Fibroblast of lung (primary cell): ENCODE measurements around the gene VAV2. TPM values are rescaled to one million over a fixed set of nuclear protein-coding genes. Genes with fewer than 3 reads are reported as not detected.

Experiments
- DNase-seq, 2 donors: peaks; one replicate each; pipeline versions ENCODE4 v3.0.0 to v3.0.0-alpha.2; 2010; ENCODE audit warnings: low read depth in 2 of 2
- H2AFZ ChIP-seq: 2 replicates; pipeline ENCODE4 v1.5.1; 2012; ENCODE audit warnings: low read length, control low read depth, inconsistent platforms
- H3K27ac ChIP-seq: 2 replicates; pipeline ENCODE4 v1.5.1; 2011; ENCODE audit warnings: low read length, control low read depth; ENCODE audit not compliant: insufficient read depth
- H3K27me3 ChIP-seq: 2 replicates; pipeline ENCODE4 v1.5.1; 2011; ENCODE audit warnings: mild to moderate bottlenecking, low read length; ENCODE audit not compliant: control insufficient read depth, insufficient read depth
- H3K36me3 ChIP-seq: 2 replicates; pipeline ENCODE4 v1.5.1; 2011; ENCODE audit warnings: low read length; ENCODE audit not compliant: control insufficient read depth, insufficient read depth
- H3K4me1 ChIP-seq: 2 replicates; pipeline ENCODE4 v1.5.1; 2011; ENCODE audit warnings: low read length; ENCODE audit not compliant: control insufficient read depth, insufficient read depth; ENCODE audit errors: extremely low read depth
- H3K4me2 ChIP-seq: 2 replicates; pipeline ENCODE4 v1.5.1; 2011; ENCODE audit warnings: low read length, control low read depth; ENCODE audit not compliant: insufficient read depth; ENCODE audit errors: extremely low read depth
- H3K4me3 ChIP-seq, 4 experiments: fragments of 200-600 bp in 1 of 4; sonication (generic) in 1 of 4; replicated peaks in 1 of 4; 2 replicates each; pipeline ENCODE4 v1.5.1; 2011 to 2016; ENCODE audit warnings: low read length in 4 of 4, low read depth in 3 of 4, mild to moderate bottlenecking in 3 of 4, control low read depth in 2 of 4, inconsistent platforms in 1 of 4, mixed read lengths in 1 of 4; ENCODE audit not compliant: insufficient read depth in 1 of 4; ENCODE audit errors: control extremely low read depth in 1 of 4
- H3K79me2 ChIP-seq: 2 replicates; pipeline ENCODE4 v1.5.1; 2012; ENCODE audit warnings: mild to moderate bottlenecking, low read length, inconsistent platforms; ENCODE audit not compliant: control insufficient read depth, insufficient read depth
- H3K9ac ChIP-seq: 2 replicates; pipeline ENCODE4 v1.5.1; 2011; ENCODE audit warnings: mild to moderate bottlenecking, low read length, control low read depth; ENCODE audit not compliant: insufficient read depth
- H3K9me3 ChIP-seq: 2 replicates; pipeline ENCODE4 v1.5.1; 2012; ENCODE audit warnings: low read depth, low read length; ENCODE audit not compliant: control insufficient read depth, insufficient read depth
- H4K20me1 ChIP-seq: 2 replicates; pipeline ENCODE4 v1.5.1; 2011; ENCODE audit warnings: low read length; ENCODE audit not compliant: control insufficient read depth, insufficient read depth; ENCODE audit errors: extremely low read depth
- CTCF ChIP-seq, 2 donors: IDR thresholded peaks in 1 of 2; conservative IDR thresholded peaks in 1 of 2; 1 replicate in 1 of 2; 2 replicates in 1 of 2; pipeline ENCODE4 v1.5.1; 2011 to 2012; ENCODE audit warnings: low read length in 2 of 2, control low read depth in 1 of 2, inconsistent platforms in 1 of 2, low read depth in 1 of 2, mild to moderate bottlenecking in 1 of 2
- EZH2 ChIP-seq: IDR thresholded peaks from 2 replicates; pipeline ENCODE4 v1.5.1; 2012; ENCODE audit warnings: low read length, control low read depth, mild to moderate bottlenecking; ENCODE audit errors: missing control alignments
- polyA plus RNA-seq, 2 donors: library from polyadenylated mRNA; depleted of rRNA in 1 of 2; stranded (reverse) in 1 of 2; unstranded in 1 of 2; fragments of >200 nt; gene quantifications; 2 replicates each; pipeline ENCODE4 v1.2.1, GENCODE V29; 2011 to 2012; ENCODE audit warnings: missing spikeins in 1 of 2
- total RNA-seq: library from RNA; depleted of rRNA; stranded (reverse); fragments of >200 nt; gene quantifications from 2 replicates; pipeline ENCODE4 v1.2.1, GENCODE V29; 2014

Gene VAV2
- total and polyA plus RNA-seq, 2 donors (not counting 1 experiment from before 2014, with no cell fraction given), result 13.7 to 17.7 TPM

GRCh38 chr9:133737774-133738639 lies 254.1 kb downstream of the VAV2 start, which contains the start of gene SARDH:
SARDH (minus strand) TSS chr9:133738352; CDS start chr9:133734173, 4,179 bp downstream.
- no peak within 1 kb of the TSS for H3K9ac ChIP-seq

DNA sequence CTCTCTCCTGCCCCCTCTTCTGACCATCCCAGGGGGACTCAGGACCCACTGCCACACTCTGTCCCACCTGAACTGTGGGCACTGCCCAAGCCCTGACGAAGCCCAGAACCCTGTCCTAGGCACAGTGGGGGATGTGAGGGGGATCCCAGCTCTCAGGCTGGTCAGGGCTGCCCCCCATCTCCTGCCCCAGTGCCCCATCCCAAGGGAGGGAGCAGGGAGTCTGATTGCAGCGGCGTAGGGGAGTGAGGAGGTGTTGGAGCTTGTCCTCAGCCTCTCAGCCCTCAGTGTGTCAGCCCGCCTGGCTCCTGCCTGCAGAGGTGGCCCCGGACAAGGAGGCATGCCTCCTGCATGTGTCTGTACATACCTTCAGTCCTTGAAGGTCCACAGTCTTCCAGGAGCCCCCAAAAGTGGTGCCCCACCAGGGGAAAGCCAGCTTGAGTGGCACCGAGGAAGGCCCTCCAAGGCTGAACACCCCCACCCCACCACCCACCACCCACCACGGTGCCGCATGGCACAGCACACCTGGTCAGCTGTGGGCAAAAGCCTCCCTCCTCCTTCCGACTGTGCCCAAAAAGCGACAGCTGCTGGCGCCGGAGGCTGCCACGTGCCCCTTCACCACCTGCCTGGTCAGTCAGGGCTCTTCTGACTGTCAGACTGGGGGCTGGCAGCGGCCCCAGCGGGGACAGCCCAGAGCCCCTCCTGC lies 254.9 kb downstream of the VAV2 start:
- peaks cover 4% of the 10 kb centered on the region for H3K4me1 ChIP-seq
- no peaks in the 10 kb centered on the region for H3K9me3 ChIP-seq
- no peaks in the 10 kb centered on the region for H4K20me1 ChIP-seq
- H3K4me2 ChIP-seq, result no peak overlapping the region
- H3K36me3 ChIP-seq, result no peaks in the 10 kb centered on the region
- no peaks in the 10 kb centered on the region for H3K79me2 ChIP-seq
- no peak for DNase-seq
- no peak overlapping the region for H3K27ac ChIP-seq
- H2AFZ ChIP-seq, result no peak overlapping the region
- H3K4me3 ChIP-seq, result peak overlapping the region in 1 of 4 experiments; percentile 50
- no peak for TF ChIP-seq CTCF (conservative IDR thresholded peaks at IDR 0.05 in 1 of 2, IDR thresholded peaks at IDR 0.05 in 1 of 2; ENCODE audit: low read depth in 1 of 2, low read length in 2 of 2)
- TF ChIP-seq EZH2, result no peak
- no peak overlapping the region for H3K9ac ChIP-seq
- no peaks in the 10 kb centered on the region for H3K27me3 ChIP-seq

More at GRCh38 chr9:133737774-133738639, 254.1 kb downstream of the VAV2 start, which contains the start of gene SARDH:
- H2AFZ ChIP-seq, result peak within 1 kb of the TSS; percentile 74
- peaks cover under 1% of the 10 kb centered on the region for H3K27me3 ChIP-seq
- peaks cover 4% of the 10 kb centered on the region for H3K4me1 ChIP-seq
- no peak within 1 kb of the TSS for H3K27ac ChIP-seq
- DNase-seq, result peak; percentile 39 to 48
- H3K36me3 ChIP-seq, result no peaks in the 10 kb centered on the region
- H3K4me3 ChIP-seq, result peak within 1 kb of the TSS in 2 of 4 experiments; percentile 38 to 50
- H3K79me2 ChIP-seq, result no peaks in the 10 kb centered on the region
- no peaks in the 10 kb centered on the region for H4K20me1 ChIP-seq
- TF ChIP-seq EZH2, result no peak
- no peak for TF ChIP-seq CTCF (conservative IDR thresholded peaks at IDR 0.05 in 1 of 2, IDR thresholded peaks at IDR 0.05 in 1 of 2; ENCODE audit: low read depth in 1 of 2, low read length in 2 of 2)
- H3K4me2 ChIP-seq, result peak within 1 kb of the TSS; percentile 59
- no peaks in the 10 kb centered on the region for H3K9me3 ChIP-seq

GRCh38 chr9:133735931-133736330 lies 256.2 kb downstream of the VAV2 start:
- H3K4me1 ChIP-seq, result peaks cover 4% of the 10 kb centered on the region
- TF ChIP-seq EZH2, result no peak
- TF ChIP-seq CTCF (conservative IDR thresholded peaks at IDR 0.05 in 1 of 2, IDR thresholded peaks at IDR 0.05 in 1 of 2; ENCODE audit: low read depth in 1 of 2, low read length in 2 of 2), result no peak
- H3K36me3 ChIP-seq, result no peaks in the 10 kb centered on the region

More at GRCh38 chr9:133735931-133736330, 256.2 kb downstream of the VAV2 start:
- Histone ChIP-seq H3K27ac (no peak overlapping the region), H3K27me3 (no peaks in the 10 kb centered on the region), H3K9ac (no peak overlapping the region), H3K4me3 (no peak overlapping the region), H3K79me2 (no peaks in the 10 kb centered on the region), H3K9me3 (no peaks in the 10 kb centered on the region), H2AFZ (no peak overlapping the region), H3K4me2 (no peak overlapping the region), H4K20me1 (no peaks in the 10 kb centered on the region)
- no peak for DNase-seq
